Common myeloid progenitor, CD34-positive (primary cell): Measurements from ENCODE around the gene SLC6A6.

ENCODE experiments used
- CTCF ChIA-PET: fragments of 350-600 bp; sonication (Branson Sonifier 250); formaldehyde crosslinking; loops from one replicate; lab custom pipeline; 2021; ENCODE audit warnings: antibody characterized with exemption; lab: Charles Lee
- POLR2A ChIA-PET: fragments of 350-600 bp; sonication (Branson Sonifier 250); formaldehyde crosslinking; loops from one replicate; lab custom pipeline; 2021; ENCODE audit warnings: antibody characterized with exemption; lab: Charles Lee
- DNase-seq, 3 donors: peaks; one replicate each; pipeline versions ENCODE4 v3.0.0 to v3.0.0-alpha.2; 2013
- H3K27ac ChIP-seq, 2 experiments: 1 replicate in 1 of 2; 2 replicates in 1 of 2; pipeline ENCODE4 v1.7.0; 2013; ENCODE audit warnings: inconsistent platforms in 2 of 2, low read length in 2 of 2, mild to moderate bottlenecking in 2 of 2, low read depth in 1 of 2, moderate library complexity in 1 of 2; ENCODE audit not compliant: severe bottlenecking in 2 of 2, insufficient read depth in 1 of 2, poor library complexity in 1 of 2
- H3K27me3 ChIP-seq, 5 experiments: replicated peaks in 2 of 5; 1 replicate in 3 of 5; 2 replicates in 2 of 5; pipeline versions ENCODE4 v1.6.1 to v1.7.0; 2013; ENCODE audit warnings: low read length in 4 of 5, mild to moderate bottlenecking in 2 of 5, moderate library complexity in 2 of 5, inconsistent platforms in 1 of 5; ENCODE audit not compliant: insufficient read depth in 5 of 5, control insufficient read depth in 4 of 5
- H3K36me3 ChIP-seq, 4 experiments: 1 replicate in 2 of 4; 2 replicates in 2 of 4; pipeline versions ENCODE4 v1.6.1 to v1.7.0; 2013; ENCODE audit warnings: low read length in 3 of 4, control low read depth in 1 of 4, mild to moderate bottlenecking in 1 of 4; ENCODE audit not compliant: control insufficient read depth in 4 of 4, insufficient read depth in 4 of 4
- H3K4me1 ChIP-seq, 4 experiments: 1 replicate in 3 of 4; 2 replicates in 1 of 4; pipeline versions ENCODE4 v1.6.1 to v1.7.1; 2013; ENCODE audit warnings: low read length in 3 of 4, mild to moderate bottlenecking in 3 of 4, control low read depth in 1 of 4, inconsistent platforms in 1 of 4, moderate library complexity in 1 of 4; ENCODE audit not compliant: control insufficient read depth in 4 of 4, insufficient read depth in 4 of 4; ENCODE audit errors: control extremely low read depth in 1 of 4
- H3K4me3 ChIP-seq, 7 experiments: 1 replicate in 4 of 7; 2 replicates in 3 of 7; pipeline versions ENCODE4 v1.5.1 to v1.7.0; 2013; ENCODE audit warnings: mild to moderate bottlenecking in 7 of 7, low read length in 6 of 7, moderate library complexity in 6 of 7, inconsistent platforms in 2 of 7, low read depth in 2 of 7, control low read depth in 1 of 7; ENCODE audit not compliant: insufficient read depth in 4 of 7, control insufficient read depth in 1 of 7; ENCODE audit errors: extremely low read depth in 1 of 7
- H3K9me3 ChIP-seq, 5 experiments: 1 replicate in 4 of 5; 2 replicates in 1 of 5; pipeline versions ENCODE4 v1.6.1 to v1.7.1; 2013; ENCODE audit warnings: low read length in 4 of 5, mild to moderate bottlenecking in 2 of 5, inconsistent platforms in 1 of 5, low read depth in 1 of 5, moderate library complexity in 1 of 5; ENCODE audit not compliant: control insufficient read depth in 4 of 5, insufficient read depth in 2 of 5; ENCODE audit errors: control extremely low read depth in 1 of 5
- WGBS: methylation state at CpG from one replicate; pipeline ENCODE4 v1.1.5; 2013; ENCODE audit not compliant: insufficient coverage; 5-methylcytosine and 5-hydroxymethylcytosine counted together

The SLC6A6 gene

DNA sequence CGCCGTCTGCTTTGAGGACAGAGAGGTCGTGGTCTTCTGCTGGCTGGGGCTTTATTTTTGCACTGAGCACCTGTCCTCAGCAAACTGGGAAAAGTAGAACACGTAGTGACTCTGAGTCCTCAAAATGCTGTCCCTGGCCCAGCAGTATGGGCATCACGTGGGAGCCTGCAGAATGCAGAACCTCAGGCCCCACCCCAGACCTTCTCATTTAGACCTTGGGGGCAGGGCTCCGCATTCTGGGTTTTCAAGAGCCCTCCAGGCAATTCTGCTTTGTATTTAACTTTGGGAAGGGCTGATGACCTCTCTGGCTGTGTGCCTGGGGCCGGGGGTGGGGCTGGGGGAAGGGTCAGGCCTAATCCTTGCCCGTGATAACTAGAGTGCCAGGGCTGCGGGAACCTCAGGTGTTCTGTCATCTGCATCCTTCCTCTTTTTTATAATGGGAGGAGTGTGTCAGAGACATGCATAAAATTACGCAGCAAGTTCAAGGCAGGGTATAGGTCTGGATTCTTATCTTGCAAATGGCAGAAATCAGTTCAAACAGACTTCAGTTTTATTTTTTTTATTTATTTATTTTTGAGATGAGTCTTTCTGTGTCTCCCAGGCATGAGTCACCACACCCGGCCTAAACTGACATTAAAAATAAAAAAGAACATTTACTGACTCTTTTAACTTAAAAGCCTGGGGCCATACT lies 11.1 kb downstream of the SLC6A6 start:
- Histone ChIP-seq H3K27me3 (no peaks in the 10 kb centered on the region), H3K4me1 (peaks cover 10 to 76% (median 54%) of the 10 kb centered on the region in 4 experiments), H3K9me3 (no peaks in the 10 kb centered on the region), H3K27ac (peak overlapping the region in 1 of 2 experiments; percentile 62), H3K36me3 (peaks cover 8 to 48% (median 20%) of the 10 kb centered on the region in 4 experiments), H3K4me3 (no peak overlapping the region)
- ChIA-PET POLR2A (no interaction called here), CTCF (no interaction called here)
- 68% methylated on average over 6 of the region's 11 CpGs for WGBS
- DNase-seq = peak; percentile 52 to 91 (median 86)

DNA sequence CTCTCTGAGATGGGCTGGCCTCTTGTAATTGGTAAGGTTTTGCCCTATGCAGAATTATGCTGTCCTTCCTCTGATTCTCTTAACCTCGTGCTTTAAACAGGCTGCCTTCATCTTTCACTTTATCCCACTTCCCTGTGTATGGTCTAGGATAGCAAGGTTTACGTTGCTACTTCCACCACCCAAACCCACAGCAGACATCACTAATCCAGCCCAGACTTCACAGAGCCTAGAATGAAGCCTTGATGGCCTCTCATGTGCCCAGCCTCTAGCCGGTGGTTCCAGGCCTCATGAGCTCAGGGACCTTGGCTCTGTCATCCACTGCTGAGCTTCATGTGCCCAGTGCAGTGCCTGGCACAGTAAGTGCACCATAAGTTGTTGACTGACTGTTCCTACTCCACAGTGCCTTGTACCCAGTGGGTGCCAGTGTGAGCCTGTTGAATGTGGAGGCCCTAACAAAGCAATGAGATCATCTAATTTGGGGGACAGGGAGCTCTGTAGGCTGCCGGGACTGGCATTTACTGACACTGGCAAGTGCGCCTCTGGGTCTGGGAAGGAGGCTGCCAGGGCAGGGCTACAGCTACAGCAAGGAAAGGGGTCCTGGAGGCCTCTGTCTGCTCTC lies 12.5 kb downstream of the SLC6A6 start:
- H3K4me1 ChIP-seq = peaks cover 11 to 76% (median 52%) of the 10 kb centered on the region in 4 experiments
- DNase-seq = no peak
- peaks cover 8 to 42% (median 22%) of the 10 kb centered on the region in 4 experiments for H3K36me3 ChIP-seq
- H3K4me3 ChIP-seq = no peak overlapping the region
- H3K27ac ChIP-seq = no peak overlapping the region
- no peaks in the 10 kb centered on the region for H3K9me3 ChIP-seq
- no peaks in the 10 kb centered on the region for H3K27me3 ChIP-seq
- POLR2A ChIA-PET = no interaction called here
- CTCF ChIA-PET = interaction anchor here (0.8 to 2.1 kb wide), 11 partner anchors 9 to 137 kb away, joined by 3 to 5 read pairs (median 3); no protein-coding TSS in a partner anchor
- WGBS = 98% methylated on average over 5 of the region's 5 CpGs

DNA sequence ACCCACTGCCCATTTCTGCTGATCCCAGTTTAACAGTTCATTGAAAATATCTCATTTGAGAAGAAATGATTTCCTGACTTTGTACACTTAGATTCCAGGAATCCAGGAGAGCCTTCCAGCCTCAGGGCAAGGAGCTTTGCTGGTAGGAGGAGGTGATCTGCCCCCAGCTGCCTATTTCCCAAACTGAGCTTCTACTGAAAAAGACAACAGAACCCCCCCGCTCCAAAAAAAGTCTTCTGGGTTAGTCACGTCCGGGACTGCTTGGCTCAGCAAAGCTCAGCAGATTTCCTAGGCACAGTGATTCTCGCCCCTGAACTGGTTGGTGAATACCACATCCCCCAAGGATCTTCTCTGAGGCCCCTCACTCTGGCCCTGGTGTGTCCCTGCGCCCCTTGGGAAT lies 13.1 kb downstream of the SLC6A6 start:
- ChIA-PET CTCF (interaction anchor here (0.8 to 2.1 kb wide), 9 partner anchors 12 to 138 kb away, joined by 3 to 5 read pairs (median 3); no protein-coding TSS in a partner anchor), POLR2A (no interaction called here)
- H3K27me3 ChIP-seq = no peaks in the 10 kb centered on the region
- H3K36me3 ChIP-seq = peaks cover 8 to 42% (median 22%) of the 10 kb centered on the region in 4 experiments
- H3K27ac ChIP-seq = no peak overlapping the region
- no peak for DNase-seq
- no peaks in the 10 kb centered on the region for H3K9me3 ChIP-seq
- no peak overlapping the region for H3K4me3 ChIP-seq
- peaks cover 11 to 70% (median 46%) of the 10 kb centered on the region in 4 experiments for H3K4me1 ChIP-seq
- 100% methylated on average over 4 of the region's 5 CpGs for WGBS

DNA sequence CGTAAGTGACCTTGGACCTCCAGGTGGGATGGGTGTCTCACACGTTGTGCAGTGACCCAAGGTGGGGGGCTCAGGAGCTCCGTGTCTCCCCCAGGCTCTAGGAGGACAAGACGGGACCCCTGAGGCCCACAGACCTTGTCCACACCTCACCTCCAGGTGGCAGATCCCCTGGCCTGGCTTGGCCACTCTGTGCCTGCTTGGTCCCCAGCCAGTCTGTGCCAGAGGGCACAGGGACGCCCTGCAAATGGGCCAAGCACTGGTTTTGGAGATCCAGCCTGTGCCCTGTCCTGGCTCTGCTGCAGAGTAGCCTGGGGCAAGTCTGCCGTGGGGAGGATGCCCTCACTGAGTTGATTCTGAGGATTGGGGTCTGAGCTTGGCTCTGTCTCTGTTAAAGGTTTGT lies 14.0 kb downstream of the SLC6A6 start:
- CTCF ChIA-PET = interaction anchor here (0.8 to 1.8 kb wide), 7 partner anchors 12 to 139 kb away, joined by 3 to 5 read pairs (median 3); no protein-coding TSS in a partner anchor
- Histone ChIP-seq H3K9me3 (no peaks in the 10 kb centered on the region), H3K27ac (no peak overlapping the region), H3K4me1 (peaks cover 8 to 61% (median 37%) of the 10 kb centered on the region in 4 experiments), H3K4me3 (no peak overlapping the region), H3K27me3 (no peaks in the 10 kb centered on the region), H3K36me3 (peaks cover 8 to 40% (median 26%) of the 10 kb centered on the region in 4 experiments)
- 96% methylated on average over 6 of the region's 6 CpGs for WGBS
- POLR2A ChIA-PET = interaction anchor here (0.7 kb wide), 1 partner anchor 15 kb away, joined by 3 read pairs; no protein-coding TSS in a partner anchor
- no peak for DNase-seq

GRCh38 chr3:14418296-14419250 lies 16.2 kb downstream of the SLC6A6 start:
- Histone ChIP-seq H3K9me3 (no peaks in the 10 kb centered on the region), H3K36me3 (peaks cover 3 to 46% (median 22%) of the 10 kb centered on the region in 4 experiments), H3K4me3 (no peak overlapping the region), H3K4me1 (peaks cover 8 to 52% (median 37%) of the 10 kb centered on the region in 4 experiments), H3K27me3 (no peaks in the 10 kb centered on the region), H3K27ac (peak overlapping the region in 1 of 2 experiments; percentile 32)
- DNase-seq = peak in 2 of 3 donors; percentile 65 to 69
- WGBS = 81% methylated on average over 15 of the region's 17 CpGs
- ChIA-PET POLR2A (no interaction called here), CTCF (interaction anchor here (0.6 kb wide), 1 partner anchor 11 kb away, joined by 3 read pairs; no protein-coding TSS in a partner anchor)

- H3K36me3 ChIP-seq = peaks cover 0 to 30% (median 12%) of the 10 kb centered on the region in 4 experiments
- no peak overlapping the region for H3K4me3 ChIP-seq
- H3K27me3 ChIP-seq = no peaks in the 10 kb centered on the region
- peaks cover 14 to 66% (median 62%) of the 10 kb centered on the region in 4 experiments for H3K4me1 ChIP-seq
- POLR2A ChIA-PET = no interaction called here
- 93% methylated on average over 12 of the region's 14 CpGs for WGBS
- CTCF ChIA-PET = interaction anchor here (0.6 to 2.2 kb wide), 8 partner anchors 9 to 1291 kb away, joined by 3 to 7 read pairs (median 4); no protein-coding TSS in a partner anchor
- H3K9me3 ChIP-seq = no peaks in the 10 kb centered on the region
- DNase-seq = no peak
- H3K27ac ChIP-seq = no peak overlapping the region
Measured at GRCh38 chr3:14422016-14422963, 19.9 kb downstream of the SLC6A6 start.
